HCT116 (cell line): ENCODE data around the gene SLC24A5. TPM values are rescaled to one million over a fixed set of nuclear protein-coding genes. Genes with fewer than 3 reads are reported as not detected.

ENCODE experiments used
- ATAC-seq: fragments of 200-7000 bp; cut with Tn5 transposase; 2 replicates; pipeline ENCODE4 v1.9.1; 2020; ENCODE audit warnings: mild to moderate bottlenecking, moderate library complexity
- BruUV-seq: library from RNA; stranded (reverse); fragments of 400-500 nt; replicated peaks from 2 replicates; lab custom pipeline; 2021; lab: Mats Ljungman, UMichigan
- CTCF ChIA-PET: fragments of 300-600 bp; sonication (Branson Sonifier 250); formaldehyde crosslinking; loops from one replicate; lab custom pipeline; 2021; ENCODE audit warnings: antibody characterized with exemption; lab: Charles Lee
- POLR2A ChIA-PET: fragments of 300-600, 350-600 bp; sonication (Branson Sonifier 250); formaldehyde crosslinking; loops from one replicate; lab custom pipeline; 2021; ENCODE audit warnings: antibody characterized with exemption; lab: Charles Lee
- RAD21 ChIA-PET, 2 experiments: fragments of 300-600 bp; sonication (Branson Sonifier 250); formaldehyde crosslinking; loops; one replicate each; lab custom pipeline; 2023; ENCODE audit warnings: low total read pairs in 2 of 2; ENCODE audit not compliant: uncharacterized antibody in 2 of 2, unreplicated experiment in 2 of 2, low non-redundant PET in 1 of 2; lab: Charles Lee
- DNase-seq: peaks from one replicate; pipeline ENCODE4 v3.0.0-alpha.2; 2010; ENCODE audit warnings: low read depth, low spot score
- H2AFZ ChIP-seq: fragments of 200-600 bp; shearing (Covaris generic), sonication (generic); 2 replicates; pipeline ENCODE4 v1.6.1; 2017; ENCODE audit warnings: low read depth, mixed run types, mixed read lengths, antibody characterized with exemption, low read length; ENCODE audit not compliant: poor library complexity, severe bottlenecking
- H3K27ac ChIP-seq: 2 replicates; pipeline ENCODE4 v1.5.1; 2012; ENCODE audit warnings: low read depth, low read length
- H3K27me3 ChIP-seq: fragments of 200-600 bp; sonication (generic); 2 replicates; pipeline ENCODE4 v1.6.1; 2016; ENCODE audit warnings: mixed run types, low read length, mixed read lengths; ENCODE audit not compliant: insufficient read depth
- H3K36me3 ChIP-seq, 2 experiments: fragments of 200-500 bp in 1 of 2; fragments of 200-600 bp in 1 of 2; sonication (Bioruptor generic) in 1 of 2; sonication (generic) in 1 of 2; 2 replicates each; pipeline versions ENCODE4 v1.5.1 to v1.6.1; 2014 to 2016; ENCODE audit warnings: low read length in 2 of 2, inconsistent platforms in 1 of 2, mixed read lengths in 1 of 2, mixed run types in 1 of 2; ENCODE audit not compliant: insufficient read depth in 2 of 2, control insufficient read depth in 1 of 2
- H3K4me1 ChIP-seq, 2 experiments: fragments of 200-600 bp in 1 of 2; sonication (generic) in 1 of 2; 2 replicates each; pipeline versions ENCODE4 v1.5.1 to v1.6.1; 2012 to 2017; ENCODE audit warnings: low read length in 2 of 2, inconsistent platforms in 1 of 2, mild to moderate bottlenecking in 1 of 2, mixed read lengths in 1 of 2, mixed run types in 1 of 2, moderate library complexity in 1 of 2; ENCODE audit not compliant: insufficient read depth in 2 of 2, control insufficient read depth in 1 of 2
- H3K4me2 ChIP-seq: fragments of 200-600 bp; sonication (generic); 2 replicates; pipeline ENCODE4 v1.6.1; 2017; ENCODE audit warnings: mixed run types, low read length, mixed read lengths
- H3K4me3 ChIP-seq, 2 experiments: fragments of 200-600 bp in 1 of 2; sonication (generic) in 1 of 2; replicated peaks in 1 of 2; 2 replicates each; pipeline ENCODE4 v1.5.1; 2011 to 2016; ENCODE audit warnings: low read length in 2 of 2, control low read depth in 1 of 2, low read depth in 1 of 2, mild to moderate bottlenecking in 1 of 2, mixed read lengths in 1 of 2, mixed run types in 1 of 2
- H3K79me2 ChIP-seq: fragments of 200-600 bp; sonication (generic); 2 replicates; pipeline ENCODE4 v1.6.1; 2017; ENCODE audit warnings: mild to moderate bottlenecking, mixed run types, low read length, moderate library complexity, mixed read lengths; ENCODE audit not compliant: insufficient read depth
- H3K9ac ChIP-seq: fragments of 200-600 bp; sonication (generic); 2 replicates; pipeline ENCODE4 v1.6.1; 2016; ENCODE audit warnings: low read length, mixed read lengths
- H3K9me2 ChIP-seq: fragments of 200-600 bp; sonication (generic), shearing (Covaris generic); 2 replicates; pipeline ENCODE4 v1.6.1; 2017; ENCODE audit warnings: mixed run types, mild to moderate bottlenecking, moderate library complexity; ENCODE audit not compliant: insufficient read depth
- H3K9me3 ChIP-seq, 2 experiments: fragments of 200-500 bp in 1 of 2; fragments of 200-600 bp in 1 of 2; sonication (Bioruptor generic) in 1 of 2; sonication (generic) in 1 of 2; 2 replicates each; pipeline ENCODE4 v1.6.1; 2014 to 2017; ENCODE audit warnings: low read length in 2 of 2, mixed read lengths in 2 of 2, inconsistent platforms in 1 of 2, low read depth in 1 of 2, mild to moderate bottlenecking in 1 of 2, mixed run types in 1 of 2, moderate library complexity in 1 of 2; ENCODE audit not compliant: control insufficient read depth in 1 of 2, insufficient read depth in 1 of 2
- H4K20me1 ChIP-seq: fragments of 200-600 bp; sonication (generic), shearing (Covaris generic); 2 replicates; pipeline ENCODE4 v1.6.1; 2017; ENCODE audit warnings: mixed run types, mild to moderate bottlenecking, moderate library complexity; ENCODE audit not compliant: insufficient read depth
- CBX3 ChIP-seq: IDR thresholded peaks from 2 replicates; pipeline ENCODE4 v1.6.1; 2012; ENCODE audit warnings: low read depth
- EZH2 ChIP-seq: fragments of 200-600 bp; sonication (generic); IDR thresholded peaks from 2 replicates; pipeline ENCODE4 v1.6.1; 2017; ENCODE audit warnings: antibody characterized with exemption, mixed run types
- FOSL1 ChIP-seq: IDR thresholded peaks from 2 replicates; pipeline ENCODE4 v1.6.1; 2012; ENCODE audit warnings: low read depth
- JUND ChIP-seq: IDR thresholded peaks from 2 replicates; pipeline ENCODE4 v1.6.1; 2012
- MAX ChIP-seq: IDR thresholded peaks from 2 replicates; pipeline ENCODE4 v1.6.1; 2012
- POLR2AphosphoS5 ChIP-seq: IDR thresholded peaks from 2 replicates; pipeline ENCODE4 v1.6.1; 2011; ENCODE audit warnings: mild to moderate bottlenecking, low read depth, low read length, moderate library complexity
- REST ChIP-seq: IDR thresholded peaks from 2 replicates; pipeline ENCODE4 v1.6.1; 2012; ENCODE audit warnings: low read depth
- SRF ChIP-seq: IDR thresholded peaks from 2 replicates; pipeline ENCODE4 v1.6.1; 2012; ENCODE audit warnings: low read depth
- ZFX ChIP-seq: fragments of 450-650 bp; IDR thresholded peaks from 2 replicates; pipeline ENCODE4 v1.6.1; 2017
- intact Hi-C: fragments of 100-400 bp; cut with micrococcal nuclease; formaldehyde crosslinking; loops from 2 replicates; pipeline ENCODE4 v1.10.0; 2022
- total RNA-seq: library from RNA; stranded (reverse); gene quantifications from one replicate; pipeline ENCODE4 v1.2.1, GENCODE V29; 2021; ENCODE audit not compliant: unreplicated experiment

The SLC24A5 gene
- total RNA-seq, 1 experiment from 2014 or later = not detected

GRCh38 chr15:48147358-48147757 is 26.6 kb downstream of the SLC24A5 start:
- H3K27me3 ChIP-seq = peaks cover 4% of the 10 kb centered on the region; the same call in 1 of the 2 replicates
- no peak overlapping the region for H3K9ac ChIP-seq
- CTCF ChIA-PET = no interaction called here
- DNase-seq = no peak
- no TSS peak for BruUV-seq
- no peaks in the 10 kb centered on the region for H3K9me2 ChIP-seq
- H3K4me1 ChIP-seq = no peaks in the 10 kb centered on the region
- ATAC-seq = no peak
- no peaks in the 10 kb centered on the region for H3K36me3 ChIP-seq
- H3K79me2 ChIP-seq = no peaks in the 10 kb centered on the region
- RAD21 ChIA-PET = no interaction called here
- POLR2A ChIA-PET = no interaction called here
- no peak overlapping the region for H3K4me2 ChIP-seq
- TF ChIP-seq POLR2AphosphoS5 = no peak
- no peak for TF ChIP-seq ZFX
- TF ChIP-seq EZH2 = no peak
- no peak for TF ChIP-seq SRF
- no peak for TF ChIP-seq CBX3
- no peak for TF ChIP-seq JUND
- TF ChIP-seq FOSL1 = no peak
- TF ChIP-seq REST = no peak
- TF ChIP-seq MAX = no peak
- intact Hi-C loops = no loop called here
- no peak overlapping the region for H2AFZ ChIP-seq
- no peak overlapping the region for H3K27ac ChIP-seq
- H4K20me1 ChIP-seq = no peaks in the 10 kb centered on the region
- H3K4me3 ChIP-seq = no peak overlapping the region
- no peaks in the 10 kb centered on the region for H3K9me3 ChIP-seq
